DND-41 (cell line): Measurements from ENCODE around the gene RNF220.

ENCODE experiments used
- ATAC-seq: fragments of 200-7000 bp; cut with Tn5 transposase; 3 replicates; pipeline ENCODE4 v1.9.1; 2021; ENCODE audit warnings: low read depth; ENCODE audit not compliant: insufficient read depth
- DNase-seq: peaks from one replicate; pipeline ENCODE4 v3.0.0-alpha.2; 2020
- H2AFZ ChIP-seq: 2 replicates; pipeline ENCODE4 v1.6.0; 2012; ENCODE audit warnings: low read depth, low read length
- H3K27ac ChIP-seq: 2 replicates; pipeline ENCODE4 v1.5.1; 2012; ENCODE audit warnings: low read length, inconsistent platforms
- H3K27me3 ChIP-seq: fragments of 200-600 bp; sonication (generic); 2 replicates; pipeline ENCODE4 v1.6.0; 2012; ENCODE audit warnings: low read length, mild to moderate bottlenecking, inconsistent platforms; ENCODE audit not compliant: insufficient read depth, poor library complexity
- H3K36me3 ChIP-seq: 2 replicates; pipeline ENCODE4 v1.5.1; 2012; ENCODE audit warnings: low read length, inconsistent platforms; ENCODE audit not compliant: insufficient read depth
- H3K4me1 ChIP-seq: 2 replicates; pipeline ENCODE4 v1.5.1; 2012; ENCODE audit warnings: mild to moderate bottlenecking, low read length; ENCODE audit not compliant: insufficient read depth
- H3K4me2 ChIP-seq: 2 replicates; pipeline ENCODE4 v1.6.0; 2012; ENCODE audit warnings: mild to moderate bottlenecking, moderate library complexity, low read length, inconsistent platforms; ENCODE audit not compliant: insufficient read depth
- H3K4me3 ChIP-seq, 2 experiments: fragments of 200-600 bp in 1 of 2; shearing (Covaris generic) in 1 of 2; 2 replicates each; pipeline ENCODE4 v1.5.1; 2012 to 2016; ENCODE audit warnings: inconsistent platforms in 2 of 2, low read length in 2 of 2, mild to moderate bottlenecking in 2 of 2, low read depth in 1 of 2, moderate library complexity in 1 of 2
- H3K79me2 ChIP-seq: 2 replicates; pipeline ENCODE4 v1.6.0; 2012; ENCODE audit warnings: low read length, inconsistent platforms; ENCODE audit not compliant: insufficient read depth
- H3K9ac ChIP-seq: 2 replicates; pipeline ENCODE4 v1.6.0; 2012; ENCODE audit warnings: low read depth, mild to moderate bottlenecking, inconsistent platforms, low read length, moderate library complexity
- H3K9me3 ChIP-seq: 2 replicates; pipeline ENCODE4 v1.5.1; 2012; ENCODE audit warnings: low read length, moderate library complexity, mild to moderate bottlenecking, inconsistent platforms; ENCODE audit not compliant: insufficient read depth, severe bottlenecking
- H4K20me1 ChIP-seq: 2 replicates; pipeline ENCODE4 v1.6.0; 2012; ENCODE audit warnings: low read length; ENCODE audit not compliant: insufficient read depth
- EZH2 ChIP-seq: IDR thresholded peaks from 3 replicates; pipeline ENCODE4 v1.6.1; 2012; ENCODE audit warnings: borderline replicate concordance, low read depth, mild to moderate bottlenecking, moderate library complexity, low read length, inconsistent platforms; ENCODE audit not compliant: severe bottlenecking
- TF ChIP-seq, protein P1 (sequence below): IDR thresholded peaks from 2 replicates; pipeline ENCODE4 v1.5.1; 2012; ENCODE audit warnings: borderline replicate concordance, low read length, moderate library complexity, mild to moderate bottlenecking; ENCODE audit not compliant: poor library complexity, severe bottlenecking; ENCODE audit errors: extremely low read depth

Gene RNF220

DNA sequence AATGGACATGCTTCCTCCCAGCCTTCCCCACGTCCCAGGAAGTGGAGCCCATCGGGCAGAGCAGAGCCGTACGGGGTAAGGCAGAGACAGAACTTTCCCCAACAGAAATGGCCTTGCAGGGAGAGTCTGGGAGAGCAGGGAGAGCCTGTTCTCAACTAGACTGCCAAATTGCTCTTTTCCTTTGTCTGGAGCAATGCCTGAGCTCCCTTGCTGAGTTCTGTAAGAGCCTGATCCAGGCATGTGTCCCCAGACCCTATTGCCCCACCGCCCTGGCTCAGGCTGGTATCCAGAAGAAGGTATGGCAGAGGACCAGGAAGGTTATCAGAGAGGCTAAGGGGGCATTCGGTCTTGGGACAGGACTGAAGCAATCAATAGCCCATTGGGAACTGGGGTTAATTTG is 189.3 kb downstream of the RNF220 start:
- Histone ChIP-seq H3K36me3 (no peaks in the 10 kb centered on the region), H4K20me1 (peaks cover 2% of the 10 kb centered on the region; the same call in 1 of the 2 replicates), H3K27ac (no peak overlapping the region), H2AFZ (no peak overlapping the region), H3K27me3 (peaks cover 11% of the 10 kb centered on the region), H3K9ac (no peak overlapping the region), H3K9me3 (no peaks in the 10 kb centered on the region), H3K79me2 (no peaks in the 10 kb centered on the region), H3K4me3 (no peak overlapping the region), H3K4me1 (no peaks in the 10 kb centered on the region), H3K4me2 (no peak overlapping the region)
- no peak for TF ChIP-seq EZH2
- TF ChIP-seq, protein P1, sequence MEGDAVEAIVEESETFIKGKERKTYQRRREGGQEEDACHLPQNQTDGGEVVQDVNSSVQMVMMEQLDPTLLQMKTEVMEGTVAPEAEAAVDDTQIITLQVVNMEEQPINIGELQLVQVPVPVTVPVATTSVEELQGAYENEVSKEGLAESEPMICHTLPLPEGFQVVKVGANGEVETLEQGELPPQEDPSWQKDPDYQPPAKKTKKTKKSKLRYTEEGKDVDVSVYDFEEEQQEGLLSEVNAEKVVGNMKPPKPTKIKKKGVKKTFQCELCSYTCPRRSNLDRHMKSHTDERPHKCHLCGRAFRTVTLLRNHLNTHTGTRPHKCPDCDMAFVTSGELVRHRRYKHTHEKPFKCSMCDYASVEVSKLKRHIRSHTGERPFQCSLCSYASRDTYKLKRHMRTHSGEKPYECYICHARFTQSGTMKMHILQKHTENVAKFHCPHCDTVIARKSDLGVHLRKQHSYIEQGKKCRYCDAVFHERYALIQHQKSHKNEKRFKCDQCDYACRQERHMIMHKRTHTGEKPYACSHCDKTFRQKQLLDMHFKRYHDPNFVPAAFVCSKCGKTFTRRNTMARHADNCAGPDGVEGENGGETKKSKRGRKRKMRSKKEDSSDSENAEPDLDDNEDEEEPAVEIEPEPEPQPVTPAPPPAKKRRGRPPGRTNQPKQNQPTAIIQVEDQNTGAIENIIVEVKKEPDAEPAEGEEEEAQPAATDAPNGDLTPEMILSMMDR: no peak
- no peak for DNase-seq
- ATAC-seq: no peak

DNA sequence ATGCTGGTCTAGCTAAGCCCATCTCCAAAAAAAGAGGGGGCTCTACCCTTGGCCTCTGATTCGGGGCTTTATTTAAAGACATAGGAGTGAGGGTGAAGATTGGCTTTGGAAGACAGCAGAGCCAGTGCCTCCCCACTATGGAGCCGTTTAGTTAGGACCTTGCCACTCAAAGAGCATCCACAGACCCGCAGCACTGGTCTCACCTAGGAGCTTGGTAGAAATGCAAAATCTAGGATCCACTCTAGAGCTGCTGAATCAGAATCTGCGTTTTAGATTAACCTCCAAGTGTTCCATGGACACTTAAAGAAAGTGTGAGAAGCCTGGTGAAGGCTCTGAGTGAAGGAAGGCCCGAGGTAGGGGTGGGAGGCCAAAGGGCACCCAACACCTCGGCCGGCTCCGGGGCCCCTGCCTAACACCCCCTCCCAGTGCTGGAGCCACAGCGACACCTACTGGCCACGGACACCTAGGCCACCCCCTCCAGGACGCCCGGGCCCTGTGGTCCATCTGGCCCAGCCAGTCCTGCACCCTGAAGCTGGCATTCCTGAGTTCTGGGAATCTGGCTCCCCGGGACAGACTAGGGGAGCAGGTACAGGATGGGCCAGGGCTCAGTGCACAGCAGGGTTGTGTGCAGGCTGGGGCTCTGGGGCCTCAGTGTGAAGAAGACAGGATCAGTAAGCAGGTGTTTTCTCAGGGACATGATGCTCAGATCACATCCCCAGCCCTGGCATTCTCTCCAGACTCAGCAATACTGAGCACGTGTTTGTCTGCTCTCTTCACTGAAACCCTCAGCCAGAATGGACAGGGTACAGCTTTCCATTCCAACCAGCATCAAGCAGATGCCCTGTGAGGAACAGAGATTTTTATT is 190.0 kb downstream of the RNF220 start:
- no peak overlapping the region for H3K4me3 ChIP-seq
- no peak overlapping the region for H3K4me2 ChIP-seq
- H4K20me1 ChIP-seq: peaks cover 2% of the 10 kb centered on the region; the same call in 1 of the 2 replicates
- no peaks in the 10 kb centered on the region for H3K4me1 ChIP-seq
- DNase-seq (peak; percentile 69), ATAC-seq (peak; percentile 96)
- no peaks in the 10 kb centered on the region for H3K79me2 ChIP-seq
- TF ChIP-seq, protein P1: peak; percentile 97
- no peak for TF ChIP-seq EZH2
- H3K9me3 ChIP-seq: no peaks in the 10 kb centered on the region
- H3K27me3 ChIP-seq: peaks cover 13% of the 10 kb centered on the region
- no peak overlapping the region for H2AFZ ChIP-seq
- no peak overlapping the region for H3K9ac ChIP-seq
- H3K36me3 ChIP-seq: no peaks in the 10 kb centered on the region
- no peak overlapping the region for H3K27ac ChIP-seq

DNA sequence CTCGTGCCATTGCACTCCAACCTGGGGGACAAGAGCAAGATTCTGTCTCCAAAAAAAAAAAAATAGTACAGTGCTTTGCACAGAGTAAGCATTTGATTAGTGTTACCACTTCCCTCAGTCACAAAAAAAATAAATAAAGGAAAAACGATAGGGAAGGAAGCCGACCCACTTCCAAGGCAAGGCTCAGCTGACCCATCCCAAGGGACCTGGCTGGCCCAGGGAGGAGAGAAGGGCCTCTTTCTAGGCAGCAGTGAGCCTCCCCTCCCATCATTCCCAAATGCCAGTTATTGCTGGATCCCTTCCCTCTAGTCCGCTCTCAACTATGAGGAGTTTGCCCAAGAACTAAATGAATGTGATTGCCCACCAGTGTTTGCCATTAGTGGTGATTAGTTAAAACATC is 191.5 kb downstream of the RNF220 start:
- ATAC-seq (no peak), DNase-seq (no peak)
- H3K36me3 ChIP-seq: no peaks in the 10 kb centered on the region
- H3K4me1 ChIP-seq: no peaks in the 10 kb centered on the region
- peaks cover 15% of the 10 kb centered on the region for H3K27me3 ChIP-seq
- H4K20me1 ChIP-seq: peaks cover 2% of the 10 kb centered on the region; the same call in 1 of the 2 replicates
- TF ChIP-seq, protein P1: no peak
- TF ChIP-seq EZH2: no peak
- no peak overlapping the region for H3K4me3 ChIP-seq
- no peak overlapping the region for H3K27ac ChIP-seq
- H2AFZ ChIP-seq: no peak overlapping the region
- no peaks in the 10 kb centered on the region for H3K79me2 ChIP-seq
- H3K4me2 ChIP-seq: no peak overlapping the region
- no peak overlapping the region for H3K9ac ChIP-seq
- H3K9me3 ChIP-seq: no peaks in the 10 kb centered on the region
